Natural killer cell treated with Interleukin-12 subunit alpha and Interleukin-12 subunit beta and Interleukin-15 and Interleukin-18, amount 100 ng/mL, for 72 hours (primary cell): ENCODE measurements around the gene KCNQ1. TPM values are rescaled to one million over a fixed set of nuclear protein-coding genes. Genes with fewer than 3 reads are reported as not detected.
A peak's percentile ranks its signal among the peaks of the same experiment; 100 is the strongest.

Experiments used
- ATAC-seq, 2 donors: fragments of 150-1000 bp; cut with Tn5 transposase in 1 of 2; sonication (Bioruptor Pico), chemical (Tn5 transposase) in 1 of 2; 2 replicates each; pipeline ENCODE4 v1.10.0; 2021
- DNase-seq: peaks from one replicate; pipeline ENCODE4 v3.0.0; 2022; ENCODE audit warnings: low spot score
- H3K27ac Mint-ChIP-seq, 2 donors: 1 replicate in 1 of 2; 2 replicates in 1 of 2; pipeline ENCODE4 v1.8.0; 2022; ENCODE audit warnings: mixed read lengths in 2 of 2, mild to moderate bottlenecking in 1 of 2, moderate library complexity in 1 of 2
- H3K27me3 Mint-ChIP-seq, 2 donors: 1 replicate in 1 of 2; 2 replicates in 1 of 2; pipeline ENCODE4 v1.8.0; 2022; ENCODE audit warnings: mixed read lengths in 2 of 2
- H3K36me3 Mint-ChIP-seq: one replicate; pipeline ENCODE4 v1.8.0; 2022; ENCODE audit warnings: mixed read lengths
- H3K4me1 Mint-ChIP-seq, 2 donors: 1 replicate in 1 of 2; 2 replicates in 1 of 2; pipeline ENCODE4 v1.8.0; 2022; ENCODE audit warnings: low read depth in 2 of 2, mixed read lengths in 2 of 2, mild to moderate bottlenecking in 1 of 2
- H3K4me3 Mint-ChIP-seq: one replicate; pipeline ENCODE4 v1.8.0; 2022; ENCODE audit warnings: mixed read lengths
- H3K9me3 Mint-ChIP-seq: 2 replicates; pipeline ENCODE4 v1.8.0; 2022; ENCODE audit warnings: mixed read lengths
- total RNA-seq, 2 donors: library from RNA; stranded (reverse); gene quantifications; one replicate each; pipeline ENCODE4 v1.2.3, GENCODE V29; 2022

The KCNQ1 gene
- total RNA-seq, 2 donors from 2014 or later: 0.19 to 1.4 TPM

- H3K36me3 Mint-ChIP-seq: no peaks in the 10 kb centered on the region
- H3K4me3 Mint-ChIP-seq: no peak overlapping the region
- DNase-seq (peak; percentile 56), ATAC-seq (peak in 1 of 2 donors; percentile 48)
- no peaks in the 10 kb centered on the region for H3K4me1 Mint-ChIP-seq
- H3K27ac Mint-ChIP-seq: no peak overlapping the region
- H3K27me3 Mint-ChIP-seq: peaks cover 0 to 12% of the 10 kb centered on the region in 2 donors
- H3K9me3 Mint-ChIP-seq: no peaks in the 10 kb centered on the region
Measured at GRCh38 chr11:2547806-2548205, 103.0 kb downstream of the KCNQ1 start.

GRCh38 chr11:2548596-2548995 lies 103.8 kb downstream of the KCNQ1 start:
- Mint-ChIP-seq H3K9me3 (no peaks in the 10 kb centered on the region), H3K36me3 (no peaks in the 10 kb centered on the region), H3K4me1 (no peaks in the 10 kb centered on the region), H3K27ac (no peak overlapping the region), H3K27me3 (peaks cover 0 to 13% of the 10 kb centered on the region in 2 donors), H3K4me3 (no peak overlapping the region)
- ATAC-seq (peak in 1 of 2 donors; percentile 27), DNase-seq (peak; percentile 20)

GRCh38 chr11:2549080-2549479 lies 104.3 kb downstream of the KCNQ1 start:
- Mint-ChIP-seq H3K9me3 (no peaks in the 10 kb centered on the region), H3K27me3 (peaks cover 0 to 13% of the 10 kb centered on the region in 2 donors), H3K4me3 (no peak overlapping the region), H3K4me1 (no peaks in the 10 kb centered on the region), H3K36me3 (no peaks in the 10 kb centered on the region), H3K27ac (no peak overlapping the region)
- peak; percentile 42 for DNase-seq
- peak in 1 of 2 donors; percentile 27 for ATAC-seq

GRCh38 chr11:2549491-2549875 lies 104.7 kb downstream of the KCNQ1 start:
- peak; percentile 29 for DNase-seq
- Mint-ChIP-seq H3K27ac (no peak overlapping the region), H3K4me3 (no peak overlapping the region), H3K27me3 (peaks cover 0 to 13% of the 10 kb centered on the region in 2 donors), H3K9me3 (no peaks in the 10 kb centered on the region), H3K36me3 (no peaks in the 10 kb centered on the region), H3K4me1 (no peaks in the 10 kb centered on the region)
- peak in 1 of 2 donors; percentile 40 for ATAC-seq

GRCh38 chr11:2549876-2550605 lies 105.2 kb downstream of the KCNQ1 start:
- peak; percentile 49 for DNase-seq
- no peaks in the 10 kb centered on the region for H3K9me3 Mint-ChIP-seq
- peak in 1 of 2 donors; percentile 13 for ATAC-seq
- peaks cover 0 to 15% of the 10 kb centered on the region in 2 donors for H3K27me3 Mint-ChIP-seq
- no peaks in the 10 kb centered on the region for H3K4me1 Mint-ChIP-seq
- no peaks in the 10 kb centered on the region for H3K36me3 Mint-ChIP-seq
- no peak overlapping the region for H3K4me3 Mint-ChIP-seq
- H3K27ac Mint-ChIP-seq: no peak overlapping the region

GRCh38 chr11:2550606-2550970 lies 105.8 kb downstream of the KCNQ1 start:
- H3K27me3 Mint-ChIP-seq: peaks cover 0 to 13% of the 10 kb centered on the region in 2 donors
- no peak overlapping the region for H3K4me3 Mint-ChIP-seq
- DNase-seq (peak; percentile 35), ATAC-seq (peak; percentile 20 to 22)
- H3K27ac Mint-ChIP-seq: no peak overlapping the region
- H3K9me3 Mint-ChIP-seq: no peaks in the 10 kb centered on the region
- no peaks in the 10 kb centered on the region for H3K4me1 Mint-ChIP-seq
- no peaks in the 10 kb centered on the region for H3K36me3 Mint-ChIP-seq

- no peak for ATAC-seq
Measured at GRCh38 chr11:2551131-2551530, 106.3 kb downstream of the KCNQ1 start.

GRCh38 chr11:2552210-2552609 lies 107.4 kb downstream of the KCNQ1 start:
- ATAC-seq: no peak
- no peak overlapping the region for H3K27ac Mint-ChIP-seq
- peaks cover 0 to 13% of the 10 kb centered on the region in 2 donors for H3K27me3 Mint-ChIP-seq
- no peaks in the 10 kb centered on the region for H3K4me1 Mint-ChIP-seq
- no peak for DNase-seq
- H3K4me3 Mint-ChIP-seq: no peak overlapping the region
- H3K9me3 Mint-ChIP-seq: no peaks in the 10 kb centered on the region
- H3K36me3 Mint-ChIP-seq: no peaks in the 10 kb centered on the region

More at GRCh38 chr11:2551131-2551530, 106.3 kb downstream of the KCNQ1 start:
- Mint-ChIP-seq H3K4me3 (no peak overlapping the region), H3K4me1 (no peaks in the 10 kb centered on the region), H3K27ac (no peak overlapping the region), H3K9me3 (no peaks in the 10 kb centered on the region), H3K36me3 (no peaks in the 10 kb centered on the region), H3K27me3 (peaks cover 0 to 13% of the 10 kb centered on the region in 2 donors)
- peak; percentile 26 for DNase-seq

GRCh38 chr11:2553198-2553597 lies 108.4 kb downstream of the KCNQ1 start:
- no peak for ATAC-seq
- Mint-ChIP-seq H3K36me3 (no peaks in the 10 kb centered on the region), H3K9me3 (no peaks in the 10 kb centered on the region), H3K27me3 (peaks cover 0 to 9% of the 10 kb centered on the region in 2 donors), H3K4me1 (no peaks in the 10 kb centered on the region), H3K27ac (no peak overlapping the region), H3K4me3 (no peak overlapping the region)
- DNase-seq: no peak

- no peaks in the 10 kb centered on the region for H3K4me1 Mint-ChIP-seq
- ATAC-seq: no peak
Measured at GRCh38 chr11:2553886-2554285, 109.1 kb downstream of the KCNQ1 start.

GRCh38 chr11:2554338-2555207 lies 109.8 kb downstream of the KCNQ1 start:
- ATAC-seq: no peak
- Mint-ChIP-seq H3K27ac (no peak overlapping the region), H3K4me1 (no peaks in the 10 kb centered on the region), H3K27me3 (peaks cover 0 to 9% of the 10 kb centered on the region in 2 donors), H3K4me3 (no peak overlapping the region), H3K9me3 (no peaks in the 10 kb centered on the region), H3K36me3 (no peaks in the 10 kb centered on the region)
- DNase-seq: no peak

More at GRCh38 chr11:2553886-2554285, 109.1 kb downstream of the KCNQ1 start:
- DNase-seq: no peak
- no peaks in the 10 kb centered on the region for H3K9me3 Mint-ChIP-seq
- no peak overlapping the region for H3K4me3 Mint-ChIP-seq
- no peak overlapping the region for H3K27ac Mint-ChIP-seq
- peaks cover 0 to 9% of the 10 kb centered on the region in 2 donors for H3K27me3 Mint-ChIP-seq
- no peaks in the 10 kb centered on the region for H3K36me3 Mint-ChIP-seq

- no peaks in the 10 kb centered on the region for H3K9me3 Mint-ChIP-seq
- no peaks in the 10 kb centered on the region for H3K4me1 Mint-ChIP-seq
- peak; percentile 32 for DNase-seq
- no peak overlapping the region for H3K27ac Mint-ChIP-seq
- H3K4me3 Mint-ChIP-seq: no peak overlapping the region
- H3K27me3 Mint-ChIP-seq: peaks cover 0 to 8% of the 10 kb centered on the region in 2 donors
- ATAC-seq: no peak
- no peaks in the 10 kb centered on the region for H3K36me3 Mint-ChIP-seq
Measured at GRCh38 chr11:2555336-2555735, 110.5 kb downstream of the KCNQ1 start.

GRCh38 chr11:2555891-2556290 lies 111.1 kb downstream of the KCNQ1 start:
- DNase-seq (peak; percentile 23), ATAC-seq (no peak)
- Mint-ChIP-seq H3K4me1 (no peaks in the 10 kb centered on the region), H3K27ac (no peak overlapping the region), H3K27me3 (peaks cover 0 to 7% of the 10 kb centered on the region in 2 donors), H3K36me3 (no peaks in the 10 kb centered on the region), H3K4me3 (no peak overlapping the region), H3K9me3 (no peaks in the 10 kb centered on the region)

- H3K36me3 Mint-ChIP-seq: no peaks in the 10 kb centered on the region
- H3K4me3 Mint-ChIP-seq: no peak overlapping the region
- no peak overlapping the region for H3K27ac Mint-ChIP-seq
- no peaks in the 10 kb centered on the region for H3K9me3 Mint-ChIP-seq
- DNase-seq: no peak
- H3K4me1 Mint-ChIP-seq: no peaks in the 10 kb centered on the region
- H3K27me3 Mint-ChIP-seq: peaks cover 0 to 7% of the 10 kb centered on the region in 2 donors
- ATAC-seq: no peak
Measured at GRCh38 chr11:2557381-2557780, 112.6 kb downstream of the KCNQ1 start.
